Thymus (tissue), 11 donors: ENCODE results near the gene FBXL22. TPM values are rescaled to one million over a fixed set of nuclear protein-coding genes. Genes with fewer than 3 reads are reported as not detected.

Experiments
- DNase-seq, 9 donors: peaks; one replicate each; pipeline ENCODE4 v3.0.0-alpha.2; 2013; ENCODE audit warnings: low spot score in 9 of 9, low read depth in 6 of 9, missing footprints in 1 of 9
- H3K27ac ChIP-seq, 2 donors: one replicate each; pipeline ENCODE4 v1.5.1; 2013; ENCODE audit warnings: control low read depth in 1 of 2, low read depth in 1 of 2, low read length in 1 of 2, mild to moderate bottlenecking in 1 of 2, moderate library complexity in 1 of 2
- H3K27me3 ChIP-seq, 2 donors: one replicate each; pipeline ENCODE4 v1.5.1; 2013; ENCODE audit warnings: low read length in 1 of 2; ENCODE audit not compliant: control insufficient read depth in 2 of 2, insufficient read depth in 1 of 2
- H3K36me3 ChIP-seq, 2 donors: one replicate each; pipeline ENCODE4 v1.5.1; 2013; ENCODE audit warnings: low read length in 1 of 2, mild to moderate bottlenecking in 1 of 2, moderate library complexity in 1 of 2; ENCODE audit not compliant: control insufficient read depth in 2 of 2, insufficient read depth in 2 of 2
- H3K4me1 ChIP-seq, 2 donors: one replicate each; pipeline ENCODE4 v1.5.1; 2013; ENCODE audit warnings: low read length in 2 of 2; ENCODE audit not compliant: control insufficient read depth in 2 of 2, insufficient read depth in 2 of 2
- H3K4me3 ChIP-seq, 2 donors: one replicate each; pipeline ENCODE4 v1.5.1; 2013; ENCODE audit warnings: low read length in 2 of 2, control low read depth in 1 of 2, mild to moderate bottlenecking in 1 of 2
- H3K9me3 ChIP-seq, 2 donors: one replicate each; pipeline ENCODE4 v1.5.1; 2013; ENCODE audit warnings: low read length in 1 of 2, mild to moderate bottlenecking in 1 of 2; ENCODE audit not compliant: control insufficient read depth in 2 of 2, insufficient read depth in 1 of 2
- WGBS: extraction: QIAGEN DNeasy Blood & Tissue Kit; methylation state at CpG from one replicate; pipeline ENCODE4 v1.1.7; 2013; 5-methylcytosine and 5-hydroxymethylcytosine counted together
- polyA plus RNA-seq: library from polyadenylated mRNA; stranded (reverse); fragments of 200-250 nt; gene quantifications from one replicate; pipeline ENCODE4 v1.2.3, GENCODE V29; 2013
- total RNA-seq: library from RNA; stranded (reverse); fragments of 120-200 nt; gene quantifications from one replicate; pipeline ENCODE4 v1.2.4, GENCODE V29; 2013
- donor health status: healthy.

FBXL22 gene
- total and polyA plus RNA-seq, 2 donors = 0.33 to 0.68 TPM

GRCh38 chr15:63560741-63561448 is 36.3 kb upstream of the FBXL22 start:
- Histone ChIP-seq H3K36me3 (peaks cover 27 to 65% of the 10 kb centered on the region in 2 donors), H3K9me3 (no peaks in the 10 kb centered on the region), H3K4me1 (peaks cover 4 to 6% of the 10 kb centered on the region in 2 donors), H3K4me3 (no peak overlapping the region), H3K27ac (no peak overlapping the region), H3K27me3 (no peaks in the 10 kb centered on the region)
- no peak for DNase-seq
- 98% methylated on average over 6 of the region's 6 CpGs for WGBS

GRCh38 chr15:63564093-63564492 is 33.1 kb upstream of the FBXL22 start:
- 32% methylated on average over 3 of the region's 3 CpGs for WGBS
- peaks cover 26 to 53% of the 10 kb centered on the region in 2 donors for H3K36me3 ChIP-seq
- DNase-seq = no peak

GRCh38 chr15:63565536-63566186 is 31.5 kb upstream of the FBXL22 start:
- Histone ChIP-seq H3K4me1 (no peaks in the 10 kb centered on the region), H3K4me3 (no peak overlapping the region), H3K27me3 (no peaks in the 10 kb centered on the region), H3K9me3 (no peaks in the 10 kb centered on the region), H3K27ac (no peak overlapping the region), H3K36me3 (peaks cover 34 to 47% of the 10 kb centered on the region in 2 donors)
- no peak for DNase-seq
- WGBS = 94% methylated on average over 2 of the region's 2 CpGs

More at GRCh38 chr15:63564093-63564492, 33.1 kb upstream of the FBXL22 start:
- no peaks in the 10 kb centered on the region for H3K9me3 ChIP-seq
- no peaks in the 10 kb centered on the region for H3K4me1 ChIP-seq
- H3K27me3 ChIP-seq = no peaks in the 10 kb centered on the region
- H3K4me3 ChIP-seq = no peak overlapping the region
- no peak overlapping the region for H3K27ac ChIP-seq

- H3K9me3 ChIP-seq = no peaks in the 10 kb centered on the region
- H3K27me3 ChIP-seq = no peaks in the 10 kb centered on the region
- H3K27ac ChIP-seq = no peak overlapping the region
- H3K36me3 ChIP-seq = peaks cover 25 to 56% of the 10 kb centered on the region in 2 donors
- no peak for DNase-seq
- no peaks in the 10 kb centered on the region for H3K4me1 ChIP-seq
- 98% methylated on average over 7 of the region's 7 CpGs for WGBS
- no peak overlapping the region for H3K4me3 ChIP-seq
Observed at GRCh38 chr15:63572749-63573464, 24.3 kb upstream of the FBXL22 start.

GRCh38 chr15:63573533-63573932 is 23.7 kb upstream of the FBXL22 start:
- no peak overlapping the region for H3K4me3 ChIP-seq
- no peaks in the 10 kb centered on the region for H3K9me3 ChIP-seq
- no peak for DNase-seq
- no peaks in the 10 kb centered on the region for H3K4me1 ChIP-seq
- no peak overlapping the region for H3K27ac ChIP-seq
- H3K36me3 ChIP-seq = peaks cover 24 to 55% of the 10 kb centered on the region in 2 donors
- no peaks in the 10 kb centered on the region for H3K27me3 ChIP-seq

- Histone ChIP-seq H3K4me3 (no peak overlapping the region), H3K9me3 (no peaks in the 10 kb centered on the region), H3K27ac (no peak overlapping the region), H3K36me3 (peaks cover 18 to 56% of the 10 kb centered on the region in 2 donors), H3K27me3 (no peaks in the 10 kb centered on the region), H3K4me1 (no peaks in the 10 kb centered on the region)
- 94% methylated on average over 1 of the region's 1 CpG for WGBS
- no peak for DNase-seq
Observed at GRCh38 chr15:63575312-63575711, 21.9 kb upstream of the FBXL22 start.

GRCh38 chr15:63576441-63576840 is 20.7 kb upstream of the FBXL22 start:
- no peak for DNase-seq
- Histone ChIP-seq H3K4me3 (no peak overlapping the region), H3K36me3 (peaks cover 18 to 52% of the 10 kb centered on the region in 2 donors), H3K9me3 (no peaks in the 10 kb centered on the region), H3K27me3 (no peaks in the 10 kb centered on the region), H3K27ac (no peak overlapping the region), H3K4me1 (no peaks in the 10 kb centered on the region)
- WGBS = 96% methylated on average over 6 of the region's 6 CpGs

GRCh38 chr15:63582179-63582578 is 15.0 kb upstream of the FBXL22 start:
- Histone ChIP-seq H3K27ac (no peak overlapping the region), H3K4me1 (no peaks in the 10 kb centered on the region), H3K36me3 (peaks cover 9 to 50% of the 10 kb centered on the region in 2 donors), H3K4me3 (no peak overlapping the region), H3K27me3 (no peaks in the 10 kb centered on the region), H3K9me3 (no peaks in the 10 kb centered on the region)
- no peak for DNase-seq
